ENCODE measurements around the gene CLN6.

Gene CLN6

GRCh38 chr15:68163191-68163590 lies 66.3 kb downstream of the CLN6 start:
- Histone ChIP-seq H3K27me3 (ENCODE audit: low read depth, low read length) (no peaks in the 10 kb centered on the region), H3K9ac (ENCODE audit: low read length) (no peak overlapping the region), H4K20me1 (ENCODE audit: insufficient read depth, low read length) (no peaks in the 10 kb centered on the region), H3K9me3 (ENCODE audit: insufficient read depth, low read length) (no peaks in the 10 kb centered on the region), H3K36me3 (replicated peaks; ENCODE audit: low read depth, low read length) (peaks cover 40% of the 10 kb centered on the region), H3K4me1 (ENCODE audit: low read length) (no peaks in the 10 kb centered on the region), H3K4me3 (ENCODE audit: low read length) (no peak overlapping the region), H3K27ac (ENCODE audit: low read length) (no peak overlapping the region), H3K4me2 (ENCODE audit: low read length) (no peak overlapping the region), H2AFZ (ENCODE audit: low read depth, low read length) (no peak overlapping the region), H3K79me2 (ENCODE audit: low read length) (no peaks in the 10 kb centered on the region)
- TF ChIP-seq EZH2phosphoT487 (IDR thresholded peaks at IDR 0.05; ENCODE audit: low read depth) (no peak), CTCF (IDR thresholded peaks at IDR 0.05; ENCODE audit: low read depth, low read length) (no peak)

GRCh38 chr15:68158046-68158628 lies 71.4 kb downstream of the CLN6 start:
- Histone ChIP-seq H3K27me3 (ENCODE audit: low read depth, low read length) (no peaks in the 10 kb centered on the region), H2AFZ (ENCODE audit: low read depth, low read length) (no peak overlapping the region), H3K4me3 (ENCODE audit: low read length) (no peak overlapping the region), H3K27ac (ENCODE audit: low read length) (no peak overlapping the region), H3K9me3 (ENCODE audit: insufficient read depth, low read length) (no peaks in the 10 kb centered on the region), H3K9ac (ENCODE audit: low read length) (no peak overlapping the region), H3K79me2 (ENCODE audit: low read length) (no peaks in the 10 kb centered on the region), H3K4me1 (ENCODE audit: low read length) (no peaks in the 10 kb centered on the region), H3K4me2 (ENCODE audit: low read length) (no peak overlapping the region), H4K20me1 (ENCODE audit: insufficient read depth, low read length) (peaks cover 4% of the 10 kb centered on the region; the same call in 1 of the 2 replicates), H3K36me3 (replicated peaks; ENCODE audit: low read depth, low read length) (peaks cover 49% of the 10 kb centered on the region)
- TF ChIP-seq EZH2phosphoT487 (IDR thresholded peaks at IDR 0.05; ENCODE audit: low read depth): no peak
- no peak for TF ChIP-seq CTCF (IDR thresholded peaks at IDR 0.05; ENCODE audit: low read depth, low read length)

- Histone ChIP-seq H2AFZ (ENCODE audit: low read depth, low read length) (no peak overlapping the region), H3K4me2 (ENCODE audit: low read length) (no peak overlapping the region), H3K36me3 (replicated peaks; ENCODE audit: low read depth, low read length) (peaks cover 43% of the 10 kb centered on the region), H3K79me2 (ENCODE audit: low read length) (no peaks in the 10 kb centered on the region), H3K9me3 (ENCODE audit: insufficient read depth, low read length) (no peaks in the 10 kb centered on the region), H3K9ac (ENCODE audit: low read length) (no peak overlapping the region), H4K20me1 (ENCODE audit: insufficient read depth, low read length) (peaks cover 4% of the 10 kb centered on the region; the same call in 1 of the 2 replicates), H3K27me3 (ENCODE audit: low read depth, low read length) (no peaks in the 10 kb centered on the region), H3K4me3 (ENCODE audit: low read length) (no peak overlapping the region), H3K4me1 (ENCODE audit: low read length) (no peaks in the 10 kb centered on the region), H3K27ac (ENCODE audit: low read length) (no peak overlapping the region)
- TF ChIP-seq CTCF (IDR thresholded peaks at IDR 0.05; ENCODE audit: low read depth, low read length): no peak
- TF ChIP-seq EZH2phosphoT487 (IDR thresholded peaks at IDR 0.05; ENCODE audit: low read depth): no peak
These were observed 72.5 kb downstream of the CLN6 start for GRCh38 chr15:68157074-68157473.
